HG02938 (cell line): ENCODE data around the gene GLB1L3.

Experiments used
- ATAC-seq: cut with Tn5 transposase; IDR thresholded peaks from one replicate; pipeline ENCODE4 v1.9.1; 2021; ENCODE audit warnings: mild to moderate bottlenecking, moderate library complexity; ENCODE audit not compliant: unreplicated experiment

Gene GLB1L3

GRCh38 chr11:134275534-134276395 is at the start of gene GLB1L3:
TSS of gene GLB1L3 (plus strand) at chr11:134276379. CDS start at chr11:134276741, 362 bp downstream.
- ATAC-seq, result peak; percentile 77

GRCh38 chr11:134226806-134227325 is 49.3 kb upstream of the GLB1L3 start:
- ATAC-seq, result no peak

GRCh38 chr11:134228625-134229024 is 47.6 kb upstream of the GLB1L3 start:
- peak; percentile 51 for ATAC-seq

GRCh38 chr11:134229126-134229790 is 46.9 kb upstream of the GLB1L3 start:
- ATAC-seq, result no peak

- no peak for ATAC-seq
Measured at GRCh38 chr11:134230339-134230738, 45.8 kb upstream of the GLB1L3 start.

- no peak for ATAC-seq
Measured at GRCh38 chr11:134231958-134232659, 44.1 kb upstream of the GLB1L3 start.

GRCh38 chr11:134233729-134234179 is 42.4 kb upstream of the GLB1L3 start:
- no peak for ATAC-seq

GRCh38 chr11:134235399-134235798 is 40.8 kb upstream of the GLB1L3 start:
- ATAC-seq, result no peak

- no peak for ATAC-seq
Measured at GRCh38 chr11:134236834-134237556, 39.2 kb upstream of the GLB1L3 start.

- ATAC-seq, result no peak
Measured at GRCh38 chr11:134237557-134237922, 38.6 kb upstream of the GLB1L3 start.

- ATAC-seq, result no peak
Measured at GRCh38 chr11:134238956-134239355, 37.2 kb upstream of the GLB1L3 start.

GRCh38 chr11:134240592-134240991 is 35.6 kb upstream of the GLB1L3 start:
- no peak for ATAC-seq

GRCh38 chr11:134242376-134242775 is 33.8 kb upstream of the GLB1L3 start:
- no peak for ATAC-seq

GRCh38 chr11:134243913-134244312 is 32.3 kb upstream of the GLB1L3 start:
- no peak for ATAC-seq

GRCh38 chr11:134244593-134244992 is 31.6 kb upstream of the GLB1L3 start:
- peak; percentile 81 for ATAC-seq

- ATAC-seq, result no peak
Measured at GRCh38 chr11:134245434-134245833, 30.7 kb upstream of the GLB1L3 start.

GRCh38 chr11:134246100-134246499 is 30.1 kb upstream of the GLB1L3 start:
- no peak for ATAC-seq

GRCh38 chr11:134246678-134247077 is 29.5 kb upstream of the GLB1L3 start:
- ATAC-seq, result no peak

- no peak for ATAC-seq
Measured at GRCh38 chr11:134248910-134249480, 27.2 kb upstream of the GLB1L3 start.

- ATAC-seq, result no peak
Measured at GRCh38 chr11:134250246-134250645, 25.9 kb upstream of the GLB1L3 start.
